ENCODE data around the gene BACE2.

GRCh38 chr21:41164981-41165655, 2.8 kb upstream of the BACE2 start:
- TF ChIP-seq CTCF (IDR thresholded peaks at IDR 0.05) (no peak), POLR2A (IDR thresholded peaks at IDR 0.05) (no peak)
